Upper lobe of left lung (tissue), 4 donors: ENCODE measurements around the gene KRT14.

Source experiments
- EP300 ChIP-seq, 4 donors: sonication (generic); formaldehyde crosslinking; IDR thresholded peaks; one replicate each; pipeline ENCODE4 v1.5.1; 2017; ENCODE audit warnings: antibody characterized with exemption in 4 of 4, control low read depth in 2 of 4
- POLR2A ChIP-seq, 4 donors: fragments of 450-650 bp; IDR thresholded peaks; one replicate each; pipeline ENCODE4 v1.5.1; 2016 to 2017; ENCODE audit warnings: antibody characterized with exemption in 4 of 4, mild to moderate bottlenecking in 2 of 4
- POLR2AphosphoS5 ChIP-seq, 2 donors: sonication (generic); formaldehyde crosslinking; IDR thresholded peaks; one replicate each; pipeline ENCODE4 v1.5.1; 2017; ENCODE audit warnings: antibody characterized with exemption in 2 of 2
- TF ChIP-seq, protein P1 (sequence below), 6 experiments: fragments of 450-650 bp in 4 of 6; fragments of 200-600 bp in 2 of 6; sonication (generic) in 2 of 6; IDR thresholded peaks; one replicate each; pipeline ENCODE4 v1.5.1; 2016 to 2019; ENCODE audit warnings: antibody characterized with exemption in 6 of 6

DNA sequence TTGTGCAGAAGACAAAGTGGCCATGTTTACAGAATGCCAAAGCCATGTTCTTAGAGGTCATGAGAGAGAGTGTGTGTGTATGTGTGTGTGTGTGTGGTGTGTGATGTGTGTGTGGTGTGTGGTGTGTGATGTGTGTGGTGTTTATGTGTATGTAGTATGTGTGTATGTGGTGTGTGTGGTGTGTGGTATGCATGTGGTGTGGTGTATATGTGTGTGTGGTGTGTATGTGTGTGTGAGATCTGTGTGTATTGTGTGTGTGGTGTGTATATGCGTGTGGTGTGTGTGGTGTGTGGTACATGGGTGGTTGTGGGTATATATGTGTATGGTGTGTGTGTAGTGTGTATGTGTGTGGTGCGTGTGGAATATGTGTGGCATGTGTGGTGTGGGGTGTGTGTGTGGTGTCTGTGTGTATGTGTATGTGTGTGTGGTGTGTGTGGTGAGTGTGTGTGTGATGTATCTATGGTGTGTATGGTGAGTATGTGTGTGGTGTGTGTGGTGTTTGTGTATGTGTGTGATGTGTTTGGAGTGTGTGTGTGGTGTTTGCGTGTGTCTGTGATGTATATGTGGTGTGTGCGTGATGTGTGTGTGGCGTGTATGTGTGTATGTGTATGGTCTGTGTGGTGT lies 45.9 kb upstream of the KRT14 start:
- TF ChIP-seq POLR2AphosphoS5 (IDR thresholded peaks at IDR 0.05) (no peak), POLR2A (IDR thresholded peaks at IDR 0.05) (no peak), EP300 (IDR thresholded peaks at IDR 0.05) (no peak)
- TF ChIP-seq, protein P1, sequence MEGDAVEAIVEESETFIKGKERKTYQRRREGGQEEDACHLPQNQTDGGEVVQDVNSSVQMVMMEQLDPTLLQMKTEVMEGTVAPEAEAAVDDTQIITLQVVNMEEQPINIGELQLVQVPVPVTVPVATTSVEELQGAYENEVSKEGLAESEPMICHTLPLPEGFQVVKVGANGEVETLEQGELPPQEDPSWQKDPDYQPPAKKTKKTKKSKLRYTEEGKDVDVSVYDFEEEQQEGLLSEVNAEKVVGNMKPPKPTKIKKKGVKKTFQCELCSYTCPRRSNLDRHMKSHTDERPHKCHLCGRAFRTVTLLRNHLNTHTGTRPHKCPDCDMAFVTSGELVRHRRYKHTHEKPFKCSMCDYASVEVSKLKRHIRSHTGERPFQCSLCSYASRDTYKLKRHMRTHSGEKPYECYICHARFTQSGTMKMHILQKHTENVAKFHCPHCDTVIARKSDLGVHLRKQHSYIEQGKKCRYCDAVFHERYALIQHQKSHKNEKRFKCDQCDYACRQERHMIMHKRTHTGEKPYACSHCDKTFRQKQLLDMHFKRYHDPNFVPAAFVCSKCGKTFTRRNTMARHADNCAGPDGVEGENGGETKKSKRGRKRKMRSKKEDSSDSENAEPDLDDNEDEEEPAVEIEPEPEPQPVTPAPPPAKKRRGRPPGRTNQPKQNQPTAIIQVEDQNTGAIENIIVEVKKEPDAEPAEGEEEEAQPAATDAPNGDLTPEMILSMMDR (IDR thresholded peaks at IDR 0.05) = no peak
